ENCODE data around the gene MARCHF3.

The MARCHF3 gene

GRCh38 chr5:127046343-127047072 is 16.1 kb upstream of the MARCHF3 start:
- no peak overlapping the region for H3K9ac ChIP-seq (ENCODE audit: low read depth, low read length, poor library complexity, severe bottlenecking)
- TF ChIP-seq CTCF (conservative IDR thresholded peaks at IDR 0.05; ENCODE audit: low read length) (no peak), EZH2phosphoT487 (IDR thresholded peaks at IDR 0.05; ENCODE audit: borderline replicate concordance) (no peak)

GRCh38 chr5:127042593-127042992 is 12.2 kb upstream of the MARCHF3 start:
- Histone ChIP-seq H3K9me3 (ENCODE audit: insufficient read depth, low read depth, low read length) (no peaks in the 10 kb centered on the region), H3K9ac (ENCODE audit: low read depth, low read length, poor library complexity, severe bottlenecking) (no peak overlapping the region), H3K79me2 (ENCODE audit: insufficient read depth, low read length) (no peaks in the 10 kb centered on the region), H3K4me1 (ENCODE audit: insufficient read depth, low read length, poor library complexity, severe bottlenecking) (peaks cover 14% of the 10 kb centered on the region), H3K36me3 (ENCODE audit: insufficient read depth, low read length) (no peaks in the 10 kb centered on the region), H3F3A (ENCODE audit: low read depth) (no peaks in the 10 kb centered on the region), H3K9me2 (replicated peaks; ENCODE audit: low read depth, low read length) (no peaks in the 10 kb centered on the region), H2AFZ (ENCODE audit: low read length) (no peak overlapping the region), H4K20me1 (ENCODE audit: insufficient read depth, low read length, poor library complexity, severe bottlenecking) (no peaks in the 10 kb centered on the region), H3K27me3 (ENCODE audit: insufficient read depth, low read length, poor library complexity, severe bottlenecking) (no peaks in the 10 kb centered on the region), H3K4me3 (ENCODE audit: low read length, poor library complexity, severe bottlenecking) (no peak overlapping the region), H3K4me2 (ENCODE audit: low read depth, low read length, poor library complexity, severe bottlenecking) (no peak overlapping the region)
- TF ChIP-seq EZH2phosphoT487 (IDR thresholded peaks at IDR 0.05; ENCODE audit: borderline replicate concordance): no peak
- TF ChIP-seq CTCF (conservative IDR thresholded peaks at IDR 0.05; ENCODE audit: low read length): peak; percentile 47

More at GRCh38 chr5:127046343-127047072, 16.1 kb upstream of the MARCHF3 start:
- Histone ChIP-seq H3K4me1 (ENCODE audit: insufficient read depth, low read length, poor library complexity, severe bottlenecking) (no peaks in the 10 kb centered on the region), H3K36me3 (ENCODE audit: insufficient read depth, low read length) (no peaks in the 10 kb centered on the region), H3K4me3 (ENCODE audit: low read length, poor library complexity, severe bottlenecking) (no peak overlapping the region), H3K9me2 (replicated peaks; ENCODE audit: low read depth, low read length) (no peaks in the 10 kb centered on the region), H3K27me3 (ENCODE audit: insufficient read depth, low read length, poor library complexity, severe bottlenecking) (no peaks in the 10 kb centered on the region), H3F3A (ENCODE audit: low read depth) (no peaks in the 10 kb centered on the region), H2AFZ (ENCODE audit: low read length) (no peak overlapping the region), H3K9me3 (ENCODE audit: insufficient read depth, low read depth, low read length) (no peaks in the 10 kb centered on the region), H3K4me2 (ENCODE audit: low read depth, low read length, poor library complexity, severe bottlenecking) (no peak overlapping the region), H3K79me2 (ENCODE audit: insufficient read depth, low read length) (no peaks in the 10 kb centered on the region), H4K20me1 (ENCODE audit: insufficient read depth, low read length, poor library complexity, severe bottlenecking) (no peaks in the 10 kb centered on the region)

DNA sequence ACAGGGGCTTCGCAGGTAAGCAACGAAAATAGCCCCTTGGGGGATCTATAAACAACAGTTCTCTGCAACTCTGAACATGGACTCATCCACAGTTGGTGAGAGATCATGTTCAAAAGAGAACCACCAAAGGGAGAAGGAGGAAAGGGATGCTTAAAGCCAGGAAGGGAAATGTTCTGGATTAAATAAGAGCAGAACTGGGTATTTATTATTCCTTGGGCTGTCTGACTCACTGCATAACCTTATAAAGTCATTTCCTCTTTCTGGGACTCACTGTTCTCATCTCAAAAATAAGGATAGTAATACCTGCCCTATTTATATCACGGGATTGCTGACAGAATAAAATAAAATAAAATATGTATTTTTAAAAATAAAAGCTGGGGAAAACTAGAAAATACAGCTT is 11.2 kb upstream of the MARCHF3 start:
- Histone ChIP-seq H3K4me2 (ENCODE audit: low read depth, low read length, poor library complexity, severe bottlenecking) (no peak overlapping the region), H3F3A (ENCODE audit: low read depth) (no peaks in the 10 kb centered on the region), H3K27me3 (ENCODE audit: insufficient read depth, low read length, poor library complexity, severe bottlenecking) (no peaks in the 10 kb centered on the region), H2AFZ (ENCODE audit: low read length) (no peak overlapping the region), H3K9me3 (ENCODE audit: insufficient read depth, low read depth, low read length) (no peaks in the 10 kb centered on the region), H3K9me2 (replicated peaks; ENCODE audit: low read depth, low read length) (no peaks in the 10 kb centered on the region), H4K20me1 (ENCODE audit: insufficient read depth, low read length, poor library complexity, severe bottlenecking) (no peaks in the 10 kb centered on the region), H3K4me1 (ENCODE audit: insufficient read depth, low read length, poor library complexity, severe bottlenecking) (peaks cover 14% of the 10 kb centered on the region), H3K4me3 (ENCODE audit: low read length, poor library complexity, severe bottlenecking) (no peak overlapping the region), H3K79me2 (ENCODE audit: insufficient read depth, low read length) (no peaks in the 10 kb centered on the region), H3K9ac (ENCODE audit: low read depth, low read length, poor library complexity, severe bottlenecking) (no peak overlapping the region), H3K36me3 (ENCODE audit: insufficient read depth, low read length) (no peaks in the 10 kb centered on the region)
- TF ChIP-seq EZH2phosphoT487 (IDR thresholded peaks at IDR 0.05; ENCODE audit: borderline replicate concordance): no peak

All from Loucy (cell line).